AG09309 (cell line): ENCODE measurements around the gene FAM177A1.

Experiments used
- DNase-seq: peaks from one replicate; pipeline ENCODE4 v3.0.0-alpha.2; 2010; ENCODE audit warnings: low read depth
- H3K4me3 ChIP-seq: 2 replicates; pipeline ENCODE4 v1.5.1; 2011; ENCODE audit warnings: mild to moderate bottlenecking, low read depth, low read length, moderate library complexity; ENCODE audit not compliant: control insufficient read depth
- TF ChIP-seq, protein P1 (sequence below): IDR thresholded peaks from 2 replicates; pipeline ENCODE4 v1.5.1; 2011; ENCODE audit warnings: mild to moderate bottlenecking, low read depth, low read length, inconsistent platforms; ENCODE audit not compliant: insufficient read depth, control insufficient read depth; ENCODE audit errors: missing control alignments

The FAM177A1 gene

GRCh38 chr14:35044939-35045797 is 904 bp upstream of the FAM177A1 start:
- no peak for DNase-seq
- TF ChIP-seq, protein P1, sequence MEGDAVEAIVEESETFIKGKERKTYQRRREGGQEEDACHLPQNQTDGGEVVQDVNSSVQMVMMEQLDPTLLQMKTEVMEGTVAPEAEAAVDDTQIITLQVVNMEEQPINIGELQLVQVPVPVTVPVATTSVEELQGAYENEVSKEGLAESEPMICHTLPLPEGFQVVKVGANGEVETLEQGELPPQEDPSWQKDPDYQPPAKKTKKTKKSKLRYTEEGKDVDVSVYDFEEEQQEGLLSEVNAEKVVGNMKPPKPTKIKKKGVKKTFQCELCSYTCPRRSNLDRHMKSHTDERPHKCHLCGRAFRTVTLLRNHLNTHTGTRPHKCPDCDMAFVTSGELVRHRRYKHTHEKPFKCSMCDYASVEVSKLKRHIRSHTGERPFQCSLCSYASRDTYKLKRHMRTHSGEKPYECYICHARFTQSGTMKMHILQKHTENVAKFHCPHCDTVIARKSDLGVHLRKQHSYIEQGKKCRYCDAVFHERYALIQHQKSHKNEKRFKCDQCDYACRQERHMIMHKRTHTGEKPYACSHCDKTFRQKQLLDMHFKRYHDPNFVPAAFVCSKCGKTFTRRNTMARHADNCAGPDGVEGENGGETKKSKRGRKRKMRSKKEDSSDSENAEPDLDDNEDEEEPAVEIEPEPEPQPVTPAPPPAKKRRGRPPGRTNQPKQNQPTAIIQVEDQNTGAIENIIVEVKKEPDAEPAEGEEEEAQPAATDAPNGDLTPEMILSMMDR, result no peak
- H3K4me3 ChIP-seq, result peak overlapping the region; percentile 48

- DNase-seq, result no peak
- peak overlapping the region; percentile 48 for H3K4me3 ChIP-seq
Observed at GRCh38 chr14:35045798-35046047, 349 bp upstream of the FAM177A1 start.

GRCh38 chr14:35046751-35047536 is 872 bp downstream of the FAM177A1 start:
- DNase-seq, result no peak
- peak overlapping the region; percentile 88 for H3K4me3 ChIP-seq
- TF ChIP-seq, protein P1, result no peak

More at GRCh38 chr14:35045798-35046047, 349 bp upstream of the FAM177A1 start:
- TF ChIP-seq, protein P1, result no peak

DNA sequence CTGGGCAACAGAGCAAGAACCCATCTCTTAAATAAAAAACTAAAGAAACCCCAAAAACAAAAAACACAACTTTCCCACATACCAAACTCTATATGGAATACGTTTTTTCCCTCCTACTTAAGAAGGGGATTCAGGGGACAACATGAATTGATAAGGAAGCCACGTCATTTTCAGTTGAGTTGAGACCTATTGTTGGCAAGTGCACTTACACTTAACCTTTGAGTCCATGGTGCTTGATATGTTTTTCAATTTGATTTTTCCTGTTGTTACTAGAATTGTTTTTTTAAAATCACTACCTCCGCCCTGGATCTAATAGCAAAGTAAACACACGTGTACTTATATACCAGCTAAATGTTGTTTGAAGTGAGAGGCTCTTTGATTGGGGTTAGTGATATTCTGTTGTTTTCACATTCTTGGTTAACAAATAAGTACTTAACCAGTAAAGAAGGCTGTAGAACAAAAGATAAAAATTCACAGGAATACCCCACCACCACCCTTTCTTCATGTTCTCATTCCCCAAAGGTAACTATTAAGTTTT is 2.0 kb downstream of the FAM177A1 start:
- no peak overlapping the region for H3K4me3 ChIP-seq
- TF ChIP-seq, protein P1, result no peak
- DNase-seq, result no peak

GRCh38 chr14:35050652-35051051 is 4.6 kb downstream of the FAM177A1 start:
- no peak overlapping the region for H3K4me3 ChIP-seq
- TF ChIP-seq, protein P1, result no peak
- no peak for DNase-seq

DNA sequence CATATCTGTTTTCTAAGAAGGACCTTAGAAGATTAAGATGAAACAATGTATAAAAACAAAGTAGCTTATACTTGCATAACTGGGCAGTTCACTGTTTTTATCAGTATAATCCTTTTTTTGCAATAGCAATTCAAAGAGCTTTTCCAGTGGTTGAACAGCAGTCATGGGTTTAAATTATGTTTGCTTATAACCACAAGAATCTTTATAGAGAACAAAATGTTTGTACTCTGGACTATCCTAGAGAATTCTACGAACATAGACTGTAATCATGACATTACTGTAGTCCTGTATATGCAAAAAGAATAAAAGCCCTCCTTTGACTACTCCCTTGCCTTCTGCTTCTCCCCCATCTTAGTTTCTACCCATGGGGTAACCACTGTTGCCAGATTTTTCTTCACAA is 5.7 kb downstream of the FAM177A1 start:
- TF ChIP-seq, protein P1, result no peak
- no peak for DNase-seq
- no peak overlapping the region for H3K4me3 ChIP-seq
